Measurements from ENCODE around the gene SEZ6L.

The SEZ6L gene

GRCh38 chr22:26246552-26246951 lies 77.3 kb downstream of the SEZ6L start:
- DNase-seq = no peak

GRCh38 chr22:26251869-26252268 lies 82.6 kb downstream of the SEZ6L start:
- DNase-seq = no peak

- DNase-seq = no peak
Observed at GRCh38 chr22:26259510-26259909, 90.2 kb downstream of the SEZ6L start.

GRCh38 chr22:26264162-26264561 lies 94.9 kb downstream of the SEZ6L start:
- no peak for DNase-seq

- DNase-seq = no peak
Observed at GRCh38 chr22:26265281-26265680, 96.0 kb downstream of the SEZ6L start.

GRCh38 chr22:26265909-26266308 lies 96.6 kb downstream of the SEZ6L start:
- no peak for DNase-seq

GRCh38 chr22:26267856-26268255 lies 98.6 kb downstream of the SEZ6L start:
- peak; percentile 67 for DNase-seq

GRCh38 chr22:26269572-26269971 lies 100.3 kb downstream of the SEZ6L start:
- DNase-seq = no peak

GRCh38 chr22:26271427-26271826 lies 102.2 kb downstream of the SEZ6L start:
- DNase-seq = no peak

- DNase-seq = peak; percentile 35
Observed at GRCh38 chr22:26273011-26273675, 103.9 kb downstream of the SEZ6L start.

- DNase-seq = no peak
Observed at GRCh38 chr22:26276529-26277160, 107.4 kb downstream of the SEZ6L start.

GRCh38 chr22:26281941-26282340 lies 112.7 kb downstream of the SEZ6L start:
- DNase-seq = no peak

GRCh38 chr22:26283330-26283729 lies 114.1 kb downstream of the SEZ6L start:
- DNase-seq = no peak

GRCh38 chr22:26285632-26286031 lies 116.4 kb downstream of the SEZ6L start:
- no peak for DNase-seq

GRCh38 chr22:26286091-26286820 lies 117.0 kb downstream of the SEZ6L start:
- DNase-seq = no peak

GRCh38 chr22:26287382-26288225 lies 118.3 kb downstream of the SEZ6L start:
- DNase-seq = no peak

GRCh38 chr22:26289611-26290101 lies 120.4 kb downstream of the SEZ6L start:
- DNase-seq = no peak

GRCh38 chr22:26291940-26292666 lies 122.8 kb downstream of the SEZ6L start:
- DNase-seq = no peak

GRCh38 chr22:26292667-26292995 lies 123.4 kb downstream of the SEZ6L start:
- DNase-seq = no peak

- DNase-seq = no peak
Observed at GRCh38 chr22:26295563-26296126, 126.4 kb downstream of the SEZ6L start.

- DNase-seq = no peak
Observed at GRCh38 chr22:26298605-26299310, 129.5 kb downstream of the SEZ6L start.
